Cardiac muscle cell (in vitro differentiated cells and primary cell): ENCODE measurements around the gene ADAMTS4. TPM values are rescaled to one million over a fixed set of nuclear protein-coding genes. Genes with fewer than 3 reads are reported as not detected.

Source experiments
- DNase-seq, 2 donors: peaks; one replicate each; pipeline versions ENCODE4 v3.0.0 to v3.0.0-alpha.2; 2010 to 2017; ENCODE audit warnings: low read depth in 1 of 2, low spot score in 1 of 2
- H3K27ac ChIP-seq: fragments of 200-600 bp; sonication (generic); 2 replicates; pipeline ENCODE4 v1.5.1; 2016
- H3K27me3 ChIP-seq: fragments of 200-600 bp; sonication (generic); 2 replicates; pipeline ENCODE4 v1.6.0; 2016; ENCODE audit warnings: control low read depth
- H3K36me3 ChIP-seq: fragments of 200-600 bp; sonication (generic); 2 replicates; pipeline ENCODE4 v1.5.1; 2016; ENCODE audit warnings: control low read depth
- H3K4me1 ChIP-seq: fragments of 200-600 bp; sonication (generic); 2 replicates; pipeline ENCODE4 v1.8.1; 2017; ENCODE audit warnings: low read depth, mild to moderate bottlenecking, mixed run types
- H3K4me3 ChIP-seq: fragments of 200-600 bp; sonication (generic); 2 replicates; pipeline ENCODE4 v1.5.1; 2016; ENCODE audit warnings: mild to moderate bottlenecking
- H3K9me3 ChIP-seq: fragments of 200-600 bp; sonication (generic); 2 replicates; pipeline ENCODE4 v1.5.1; 2017; ENCODE audit warnings: low read depth, mild to moderate bottlenecking, control low read depth
- polyA plus RNA-seq: library from polyadenylated mRNA; unstranded; fragments of >200 nt; fragmentation: Nextera tagmentation; extraction: Ambion mirVana; gene quantifications from 2 replicates; pipeline ENCODE4 v1.2.1, GENCODE V29; 2016
- total RNA-seq: library from RNA; depleted of rRNA; stranded (reverse); fragments of >200 nt; gene quantifications from 2 replicates; pipeline ENCODE4 v1.2.3, GENCODE V29; 2016
- TF ChIP-seq, protein P1 (sequence below): IDR thresholded peaks from 2 replicates; pipeline ENCODE4 v1.5.1; 2012; ENCODE audit warnings: low read depth, mild to moderate bottlenecking, low read length

ADAMTS4 gene
- total and polyA plus RNA-seq, 2 experiments from 2014 or later, result 1.9 to 4.0 TPM

DNA sequence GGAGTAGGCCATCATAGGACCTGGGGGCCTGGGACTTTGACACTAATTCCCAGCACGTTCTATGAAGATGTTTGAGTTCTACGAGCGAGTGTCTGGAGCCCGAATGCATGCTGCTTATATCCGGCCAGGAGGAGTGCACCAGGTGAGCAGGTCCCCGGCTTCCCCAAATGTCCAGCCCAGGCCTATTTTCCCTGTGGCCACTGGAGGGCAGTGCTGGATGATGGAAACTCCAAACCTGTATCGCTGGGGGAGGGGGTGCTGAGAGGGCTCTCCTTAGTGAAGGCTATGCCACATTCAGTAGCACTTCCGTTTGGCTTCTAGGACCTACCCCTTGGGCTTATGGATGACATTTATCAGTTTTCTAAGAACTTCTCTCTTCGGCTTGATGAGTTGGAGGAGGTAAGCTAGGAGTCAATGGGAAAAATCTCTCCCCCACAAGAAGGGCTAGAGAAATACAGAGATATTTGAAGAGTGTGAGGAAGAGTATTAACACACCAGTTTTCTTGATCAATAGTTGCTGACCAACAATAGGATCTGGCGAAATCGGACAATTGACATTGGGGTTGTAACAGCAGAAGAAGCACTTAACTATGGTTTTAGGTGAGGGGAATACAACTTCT, 11.0 kb upstream of the ADAMTS4 start:
- peaks cover 58% of the 10 kb centered on the region for H3K36me3 ChIP-seq
- H3K4me3 ChIP-seq, result no peak overlapping the region
- H3K9me3 ChIP-seq, result no peaks in the 10 kb centered on the region
- TF ChIP-seq, protein P1, sequence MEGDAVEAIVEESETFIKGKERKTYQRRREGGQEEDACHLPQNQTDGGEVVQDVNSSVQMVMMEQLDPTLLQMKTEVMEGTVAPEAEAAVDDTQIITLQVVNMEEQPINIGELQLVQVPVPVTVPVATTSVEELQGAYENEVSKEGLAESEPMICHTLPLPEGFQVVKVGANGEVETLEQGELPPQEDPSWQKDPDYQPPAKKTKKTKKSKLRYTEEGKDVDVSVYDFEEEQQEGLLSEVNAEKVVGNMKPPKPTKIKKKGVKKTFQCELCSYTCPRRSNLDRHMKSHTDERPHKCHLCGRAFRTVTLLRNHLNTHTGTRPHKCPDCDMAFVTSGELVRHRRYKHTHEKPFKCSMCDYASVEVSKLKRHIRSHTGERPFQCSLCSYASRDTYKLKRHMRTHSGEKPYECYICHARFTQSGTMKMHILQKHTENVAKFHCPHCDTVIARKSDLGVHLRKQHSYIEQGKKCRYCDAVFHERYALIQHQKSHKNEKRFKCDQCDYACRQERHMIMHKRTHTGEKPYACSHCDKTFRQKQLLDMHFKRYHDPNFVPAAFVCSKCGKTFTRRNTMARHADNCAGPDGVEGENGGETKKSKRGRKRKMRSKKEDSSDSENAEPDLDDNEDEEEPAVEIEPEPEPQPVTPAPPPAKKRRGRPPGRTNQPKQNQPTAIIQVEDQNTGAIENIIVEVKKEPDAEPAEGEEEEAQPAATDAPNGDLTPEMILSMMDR, result peak; percentile 96
- peak; percentile 77 to 89 for DNase-seq
- H3K27ac ChIP-seq, result no peak overlapping the region
- no peaks in the 10 kb centered on the region for H3K27me3 ChIP-seq
- H3K4me1 ChIP-seq, result no peaks in the 10 kb centered on the region

DNA sequence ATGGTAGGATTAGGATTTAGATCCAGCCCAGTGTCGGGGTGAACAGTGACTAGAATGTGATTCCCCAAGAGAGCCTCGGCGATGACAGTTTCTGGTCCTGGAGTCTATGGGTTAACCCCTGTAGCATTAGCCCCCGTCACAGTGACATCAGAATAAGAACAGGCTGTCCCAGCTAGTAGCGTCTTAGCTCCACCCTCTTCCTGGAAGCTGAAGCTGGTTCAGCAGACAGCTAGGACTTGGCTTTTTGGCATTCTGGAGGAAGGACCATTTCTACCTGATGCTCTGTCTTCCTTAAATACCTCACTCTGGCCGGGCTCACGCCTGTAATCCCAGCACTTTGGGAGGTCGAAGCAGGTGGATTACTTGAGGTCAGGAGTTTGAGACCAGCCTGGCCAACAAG, 8.3 kb upstream of the ADAMTS4 start:
- Histone ChIP-seq H3K27ac (no peak overlapping the region), H3K4me3 (no peak overlapping the region), H3K4me1 (no peaks in the 10 kb centered on the region), H3K36me3 (peaks cover 50% of the 10 kb centered on the region), H3K9me3 (no peaks in the 10 kb centered on the region), H3K27me3 (no peaks in the 10 kb centered on the region)
- peak in 1 of 2 donors; percentile 90 for DNase-seq
- TF ChIP-seq, protein P1, result no peak

DNA sequence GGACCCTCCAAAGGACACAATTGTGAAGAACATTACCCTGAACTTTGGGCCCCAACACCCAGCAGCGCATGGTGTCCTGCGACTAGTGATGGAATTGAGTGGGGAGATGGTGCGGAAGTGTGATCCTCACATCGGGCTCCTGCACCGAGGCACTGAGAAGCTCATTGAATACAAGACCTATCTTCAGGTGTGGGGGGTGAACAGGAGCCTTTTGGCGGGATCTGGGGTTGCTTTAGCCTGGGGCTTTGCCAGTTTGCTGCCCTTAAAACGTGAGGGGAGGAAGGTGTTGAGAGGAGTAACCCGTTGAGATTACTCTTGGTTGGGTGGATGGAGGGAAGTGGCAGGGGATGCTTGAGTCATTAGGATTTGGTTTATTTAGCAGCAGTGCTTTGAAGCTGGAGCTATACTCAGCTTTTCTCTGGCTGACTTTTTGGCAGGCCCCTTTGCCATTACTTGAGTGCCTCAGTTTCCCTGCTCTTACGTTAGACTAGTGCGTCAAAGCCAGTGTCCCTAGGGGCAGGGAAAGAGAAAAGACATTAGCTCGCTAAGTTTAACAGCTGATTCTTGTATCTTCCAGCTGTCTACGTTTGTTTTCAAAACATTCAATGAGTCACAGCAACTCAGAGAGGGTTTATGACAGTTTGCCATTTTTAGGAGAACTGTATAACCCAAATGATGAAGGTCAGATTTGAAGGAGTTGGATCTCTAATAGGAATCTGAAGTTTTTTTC, 7.7 kb upstream of the ADAMTS4 start:
- H3K9me3 ChIP-seq, result no peaks in the 10 kb centered on the region
- H3K27ac ChIP-seq, result no peak overlapping the region
- no peak overlapping the region for H3K4me3 ChIP-seq
- H3K4me1 ChIP-seq, result no peaks in the 10 kb centered on the region
- TF ChIP-seq, protein P1, result no peak
- peak in 1 of 2 donors; percentile 76 for DNase-seq
- peaks cover 46% of the 10 kb centered on the region for H3K36me3 ChIP-seq
- no peaks in the 10 kb centered on the region for H3K27me3 ChIP-seq

DNA sequence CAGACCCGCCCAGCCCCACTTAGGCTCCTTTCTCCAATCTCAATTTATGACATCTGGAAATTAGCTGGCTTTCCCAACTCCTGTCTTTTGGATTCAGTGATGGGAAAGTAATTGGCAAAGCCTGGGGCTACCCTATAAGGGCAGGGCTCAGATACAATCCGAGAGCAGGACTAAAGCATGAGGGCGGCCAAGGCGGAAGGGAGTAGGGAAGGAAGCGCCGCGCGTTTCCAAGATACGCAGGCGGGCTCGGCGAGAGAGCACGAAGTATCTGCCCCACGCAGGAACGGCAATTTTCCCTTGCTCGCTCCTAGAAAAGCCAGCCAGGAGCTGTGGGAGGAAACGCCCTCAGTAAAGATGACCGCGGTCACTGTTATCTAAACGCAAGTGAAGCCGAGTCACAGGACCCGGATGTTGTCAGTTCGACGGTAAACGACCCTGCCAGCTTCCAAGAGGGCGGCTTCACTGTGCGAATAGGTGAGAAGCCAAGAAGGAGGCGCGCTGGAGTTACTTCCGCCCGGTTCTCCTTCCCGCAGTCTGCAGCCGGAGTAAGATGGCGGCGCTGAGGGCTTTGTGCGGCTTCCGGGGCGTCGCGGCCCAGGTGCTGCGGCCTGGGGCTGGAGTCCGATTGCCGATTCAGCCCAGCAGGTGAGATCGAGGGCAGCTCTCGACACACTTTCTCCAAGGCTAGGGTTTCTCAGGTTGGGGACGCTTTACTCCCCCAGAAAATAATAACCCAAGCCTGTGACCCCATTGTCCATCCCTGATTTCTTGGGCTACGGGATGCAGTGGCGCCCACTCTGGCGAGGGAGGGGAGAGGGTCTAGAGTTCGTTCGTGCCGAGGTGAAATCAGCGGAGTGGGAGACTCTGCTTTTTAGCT, 3.2 kb upstream of the ADAMTS4 start, which contains the start of gene NDUFS2:
Gene NDUFS2 (plus strand): TSS at position 532 of the 877 bp plus-strand sequence. CDS start 19 bp downstream, at position 551.
- peak; percentile 100 for DNase-seq
- Histone ChIP-seq H3K27ac (peak within 1 kb of the TSS; percentile 92), H3K4me1 (peaks cover 18% of the 10 kb centered on the region), H3K27me3 (no peaks in the 10 kb centered on the region), H3K4me3 (peak within 1 kb of the TSS; percentile 73), H3K9me3 (no peaks in the 10 kb centered on the region), H3K36me3 (peaks cover 16% of the 10 kb centered on the region)
- TF ChIP-seq, protein P1, result peak; percentile 30
